ENCODE data around the gene GSE1. TPM values are rescaled to one million over a fixed set of nuclear protein-coding genes. Genes with fewer than 3 reads are reported as not detected.

The GSE1 gene
- total RNA-seq, 1 experiment from 2014 or later, result 38.4 TPM

DNA sequence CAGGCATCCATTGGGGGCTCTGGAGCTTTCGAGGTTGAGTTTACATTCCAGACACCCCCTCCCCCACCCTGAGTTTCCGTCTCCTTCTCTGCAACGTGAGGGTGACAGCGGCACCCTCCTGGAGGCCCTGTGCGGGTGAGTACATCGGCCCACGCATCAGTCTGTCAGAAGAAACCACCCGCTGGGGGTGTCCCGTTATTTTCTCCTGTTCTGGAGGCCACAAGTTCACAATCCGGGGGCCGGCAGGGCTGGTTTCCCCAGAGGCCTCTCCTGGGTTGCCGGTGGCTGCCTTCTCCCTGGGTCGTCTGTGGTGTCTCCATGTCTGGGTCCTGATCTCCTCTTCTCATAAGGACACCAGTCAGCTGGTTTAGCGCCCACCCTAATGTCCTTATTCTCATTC, 35.7 kb downstream of the GSE1 start:
- POLR2A ChIA-PET (ENCODE audit: unreplicated experiment), result no interaction called here
- Histone ChIP-seq H3K79me2 (ENCODE audit: low read length) (peaks cover 32% of the 10 kb centered on the region), H3K9me3 (ENCODE audit: low read length) (no peaks in the 10 kb centered on the region), H3K4me2 (ENCODE audit: low read length) (no peak overlapping the region), H3K27me3 (ENCODE audit: low read length) (no peaks in the 10 kb centered on the region), H3K36me3 (ENCODE audit: low read depth, low read length) (no peaks in the 10 kb centered on the region), H2AFZ (ENCODE audit: low read length) (no peak overlapping the region), H3F3A (ENCODE audit: low read length, unreplicated experiment) (no peaks in the 10 kb centered on the region), H3K9ac (ENCODE audit: low read length) (no peak overlapping the region), H4K20me1 (ENCODE audit: low read length) (peaks cover 10% of the 10 kb centered on the region; the same call in 1 of the 2 replicates), H3K27ac (ENCODE audit: low read length) (no peak overlapping the region), H3K9me2 (replicated peaks; ENCODE audit: low read length) (no peaks in the 10 kb centered on the region), H3K4me1 (ENCODE audit: insufficient read depth, low read length) (peaks cover 27% of the 10 kb centered on the region), H3K4me3 (ENCODE audit: low read length) (no peak overlapping the region)
- DNase-seq (no peak), ATAC-seq (no peak)
- CTCF ChIA-PET, result no interaction called here
- TF ChIP-seq, protein P1, sequence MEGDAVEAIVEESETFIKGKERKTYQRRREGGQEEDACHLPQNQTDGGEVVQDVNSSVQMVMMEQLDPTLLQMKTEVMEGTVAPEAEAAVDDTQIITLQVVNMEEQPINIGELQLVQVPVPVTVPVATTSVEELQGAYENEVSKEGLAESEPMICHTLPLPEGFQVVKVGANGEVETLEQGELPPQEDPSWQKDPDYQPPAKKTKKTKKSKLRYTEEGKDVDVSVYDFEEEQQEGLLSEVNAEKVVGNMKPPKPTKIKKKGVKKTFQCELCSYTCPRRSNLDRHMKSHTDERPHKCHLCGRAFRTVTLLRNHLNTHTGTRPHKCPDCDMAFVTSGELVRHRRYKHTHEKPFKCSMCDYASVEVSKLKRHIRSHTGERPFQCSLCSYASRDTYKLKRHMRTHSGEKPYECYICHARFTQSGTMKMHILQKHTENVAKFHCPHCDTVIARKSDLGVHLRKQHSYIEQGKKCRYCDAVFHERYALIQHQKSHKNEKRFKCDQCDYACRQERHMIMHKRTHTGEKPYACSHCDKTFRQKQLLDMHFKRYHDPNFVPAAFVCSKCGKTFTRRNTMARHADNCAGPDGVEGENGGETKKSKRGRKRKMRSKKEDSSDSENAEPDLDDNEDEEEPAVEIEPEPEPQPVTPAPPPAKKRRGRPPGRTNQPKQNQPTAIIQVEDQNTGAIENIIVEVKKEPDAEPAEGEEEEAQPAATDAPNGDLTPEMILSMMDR (conservative IDR thresholded peaks at IDR 0.05; ENCODE audit: low read depth, low read length), result no peak
- TF ChIP-seq EZH2phosphoT487 (IDR thresholded peaks at IDR 0.05; ENCODE audit: borderline replicate concordance, low read length), result no peak
- TF ChIP-seq EZH2 (IDR thresholded peaks at IDR 0.05; ENCODE audit: low read length, unreplicated experiment), result no peak
- intact Hi-C loops (cut with micrococcal nuclease), result no loop called here
- BruUV-seq (replicated peaks), result no TSS peak

DNA sequence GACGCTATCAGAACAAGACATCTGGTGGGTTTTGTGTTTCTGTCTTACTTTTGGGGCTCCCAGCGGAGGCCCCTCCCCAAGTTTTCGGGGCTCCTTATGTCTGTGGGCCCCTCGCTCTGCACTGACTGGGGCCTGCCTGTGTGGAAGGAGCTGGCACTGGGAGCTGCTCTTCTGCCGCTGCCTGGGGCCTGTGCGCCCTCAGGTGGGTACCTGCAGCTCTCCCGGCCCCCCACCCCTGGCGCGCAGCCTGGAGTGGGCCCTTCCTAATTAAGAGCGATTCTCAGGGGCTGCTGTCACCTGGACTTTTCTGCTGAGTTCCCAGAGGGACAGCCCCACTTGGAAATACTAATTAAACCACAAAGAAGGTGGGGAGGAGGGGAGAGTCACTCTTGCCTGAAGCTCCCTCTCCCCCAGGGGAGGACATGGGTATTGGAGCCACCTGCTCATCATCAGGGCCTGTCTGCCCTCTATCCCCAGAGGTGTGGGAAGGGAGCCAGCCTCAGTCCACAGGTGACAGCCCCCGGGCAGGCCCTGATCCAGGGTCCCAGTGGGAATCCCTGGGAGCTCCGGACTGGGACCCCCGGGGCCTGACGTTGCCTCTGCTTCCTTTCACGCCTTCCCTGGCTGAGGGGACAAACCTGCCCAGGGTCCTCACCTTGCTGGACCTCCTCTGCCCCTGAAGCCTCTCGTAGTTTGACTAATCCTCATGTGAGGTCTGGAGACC, 36.5 kb downstream of the GSE1 start:
- POLR2A ChIA-PET (ENCODE audit: unreplicated experiment), result interaction anchor here (0.6 kb wide), 1 partner anchor 37 kb away, joined by 6 read pairs; no protein-coding TSS in a partner anchor
- BruUV-seq (replicated peaks), result no TSS peak
- peaks cover 25% of the 10 kb centered on the region for H3K79me2 ChIP-seq (ENCODE audit: low read length)

More for the DNA sequence above, 36.5 kb downstream of the GSE1 start:
- H3K9me3 ChIP-seq (ENCODE audit: low read length), result no peaks in the 10 kb centered on the region
- H3K4me2 ChIP-seq (ENCODE audit: low read length), result no peak overlapping the region
- no peaks in the 10 kb centered on the region for H3K36me3 ChIP-seq (ENCODE audit: low read depth, low read length)
- CTCF ChIA-PET, result no interaction called here
- DNase-seq (no peak), ATAC-seq (no peak)
- no peak overlapping the region for H3K4me3 ChIP-seq (ENCODE audit: low read length)
- H3F3A ChIP-seq (ENCODE audit: low read length, unreplicated experiment), result no peaks in the 10 kb centered on the region
- H3K9ac ChIP-seq (ENCODE audit: low read length), result no peak overlapping the region
- no peak overlapping the region for H3K27ac ChIP-seq (ENCODE audit: low read length)
- no peak overlapping the region for H2AFZ ChIP-seq (ENCODE audit: low read length)
- no peaks in the 10 kb centered on the region for H3K9me2 ChIP-seq (replicated peaks; ENCODE audit: low read length)
- H3K4me1 ChIP-seq (ENCODE audit: insufficient read depth, low read length), result peaks cover 22% of the 10 kb centered on the region
- intact Hi-C loops (cut with micrococcal nuclease), result no loop called here
- no peaks in the 10 kb centered on the region for H3K27me3 ChIP-seq (ENCODE audit: low read length)
- peaks cover 7% of the 10 kb centered on the region; the same call in 1 of the 2 replicates for H4K20me1 ChIP-seq (ENCODE audit: low read length)
- no peak for TF ChIP-seq EZH2 (IDR thresholded peaks at IDR 0.05; ENCODE audit: low read length, unreplicated experiment)
- TF ChIP-seq, protein P1 (conservative IDR thresholded peaks at IDR 0.05; ENCODE audit: low read depth, low read length), result no peak

Data from PC-3 (cell line).